Measurements from ENCODE around the gene BMPER.

The BMPER gene

DNA sequence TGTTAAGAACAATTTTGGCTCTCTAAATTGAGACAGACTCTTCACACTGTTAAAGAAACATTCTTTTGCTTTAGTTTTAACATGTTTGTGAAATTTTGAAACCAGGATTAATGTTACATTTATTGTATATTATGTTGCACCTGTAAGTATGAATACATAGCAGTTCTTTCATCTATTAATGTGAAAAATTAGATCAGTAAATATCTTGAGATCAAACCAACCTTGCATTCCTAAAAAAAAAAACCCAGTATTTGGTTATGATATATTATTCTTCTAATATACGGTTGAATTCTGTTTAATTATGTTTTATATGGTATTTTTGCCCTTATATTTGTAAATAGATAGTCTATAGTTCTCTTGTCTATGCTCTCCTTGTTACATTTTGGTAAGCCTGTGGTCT is 219.4 kb downstream of the BMPER start:
- no peak overlapping the region for H3K4me3 ChIP-seq (ENCODE audit: low read length)
- TF ChIP-seq, protein P1, sequence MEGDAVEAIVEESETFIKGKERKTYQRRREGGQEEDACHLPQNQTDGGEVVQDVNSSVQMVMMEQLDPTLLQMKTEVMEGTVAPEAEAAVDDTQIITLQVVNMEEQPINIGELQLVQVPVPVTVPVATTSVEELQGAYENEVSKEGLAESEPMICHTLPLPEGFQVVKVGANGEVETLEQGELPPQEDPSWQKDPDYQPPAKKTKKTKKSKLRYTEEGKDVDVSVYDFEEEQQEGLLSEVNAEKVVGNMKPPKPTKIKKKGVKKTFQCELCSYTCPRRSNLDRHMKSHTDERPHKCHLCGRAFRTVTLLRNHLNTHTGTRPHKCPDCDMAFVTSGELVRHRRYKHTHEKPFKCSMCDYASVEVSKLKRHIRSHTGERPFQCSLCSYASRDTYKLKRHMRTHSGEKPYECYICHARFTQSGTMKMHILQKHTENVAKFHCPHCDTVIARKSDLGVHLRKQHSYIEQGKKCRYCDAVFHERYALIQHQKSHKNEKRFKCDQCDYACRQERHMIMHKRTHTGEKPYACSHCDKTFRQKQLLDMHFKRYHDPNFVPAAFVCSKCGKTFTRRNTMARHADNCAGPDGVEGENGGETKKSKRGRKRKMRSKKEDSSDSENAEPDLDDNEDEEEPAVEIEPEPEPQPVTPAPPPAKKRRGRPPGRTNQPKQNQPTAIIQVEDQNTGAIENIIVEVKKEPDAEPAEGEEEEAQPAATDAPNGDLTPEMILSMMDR (conservative IDR thresholded peaks at IDR 0.05; ENCODE audit: low read length): no peak
- no peak for DNase-seq (ENCODE audit: low read depth)

DNA sequence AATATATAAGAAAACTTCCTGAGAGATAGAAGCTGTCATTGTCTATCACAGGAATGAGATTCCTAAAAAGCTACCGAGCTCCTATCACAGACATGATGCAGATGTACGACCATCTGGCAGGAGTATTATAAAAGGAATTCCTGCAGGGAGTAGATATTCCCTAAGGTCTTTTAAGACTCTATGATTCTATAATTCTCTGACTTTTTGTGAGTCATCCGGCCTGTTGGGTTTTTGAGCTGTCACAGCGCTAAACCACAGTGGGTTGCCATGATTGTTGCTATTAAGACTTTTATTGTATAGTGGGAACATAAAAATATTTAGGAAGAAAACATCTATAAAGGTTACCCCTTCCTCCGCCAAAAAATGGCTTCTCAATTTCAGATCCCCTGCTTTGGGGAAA is 223.4 kb downstream of the BMPER start:
- no peak overlapping the region for H3K4me3 ChIP-seq (ENCODE audit: low read length)
- DNase-seq (ENCODE audit: low read depth): peak; percentile 78
- TF ChIP-seq, protein P1 (conservative IDR thresholded peaks at IDR 0.05; ENCODE audit: low read length): no peak

DNA sequence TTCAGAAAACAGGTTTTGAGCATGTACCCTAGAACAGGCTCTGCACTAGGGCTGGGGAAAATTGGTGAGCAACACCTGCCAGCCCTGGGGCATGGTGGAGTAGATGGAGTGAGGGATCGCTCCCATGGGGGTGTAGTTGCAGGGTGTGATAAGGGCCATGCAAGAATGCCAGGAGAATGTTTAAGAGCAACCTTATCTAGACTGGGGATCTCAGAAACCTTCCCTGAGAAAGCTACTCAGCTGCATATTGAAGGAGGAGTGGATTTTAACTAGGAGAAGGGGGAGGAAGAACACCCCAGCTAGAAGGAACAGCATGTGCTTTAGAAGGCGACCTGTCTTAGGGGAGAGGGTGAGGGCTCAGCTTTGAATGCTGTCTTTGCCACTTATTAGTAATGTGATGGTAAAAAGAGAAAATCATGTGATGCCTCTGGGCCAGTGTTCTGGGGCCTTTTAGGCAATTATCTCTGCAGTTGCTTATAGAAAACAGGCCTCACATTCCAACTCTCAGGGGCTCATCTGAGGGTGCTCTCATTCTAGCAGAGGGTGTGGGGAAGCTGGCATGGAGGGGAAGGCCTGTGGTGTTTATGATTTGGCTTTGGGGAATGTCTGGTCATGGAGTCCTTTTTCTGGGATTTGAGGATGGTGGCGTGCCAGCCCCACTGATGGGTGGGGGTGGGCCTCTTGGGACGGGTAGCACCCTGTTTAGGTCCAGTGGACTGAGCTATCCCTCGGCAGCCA is 225.4 kb downstream of the BMPER start:
- TF ChIP-seq, protein P1 (conservative IDR thresholded peaks at IDR 0.05; ENCODE audit: low read length): no peak
- peak; percentile 62 for DNase-seq (ENCODE audit: low read depth)
- H3K4me3 ChIP-seq (ENCODE audit: low read length): no peak overlapping the region

DNA sequence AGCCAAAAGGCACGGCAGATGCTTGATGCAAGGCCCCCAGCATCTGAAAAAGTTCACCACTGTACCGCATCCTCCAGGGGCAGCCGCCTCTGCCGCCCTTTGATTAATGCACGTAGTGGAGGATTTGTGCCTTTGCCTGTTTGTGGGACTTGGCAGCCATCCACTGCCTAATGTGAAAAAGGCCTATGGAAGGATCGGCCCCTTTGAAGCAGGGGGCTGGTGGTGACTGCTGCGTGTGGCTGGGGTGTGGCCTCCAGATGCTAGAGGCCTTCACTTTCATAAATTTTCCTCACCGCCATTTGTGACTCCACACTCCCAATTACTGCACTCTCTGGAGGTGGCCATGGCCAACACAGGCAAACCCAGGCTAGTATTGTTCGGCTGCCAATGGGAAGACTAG is 226.0 kb downstream of the BMPER start:
- TF ChIP-seq, protein P1 (conservative IDR thresholded peaks at IDR 0.05; ENCODE audit: low read length): 0 out of 2 replicates have a peak, but pooled peaks have one; percentile 7
- H3K4me3 ChIP-seq (ENCODE audit: low read length): no peak overlapping the region
- DNase-seq (ENCODE audit: low read depth): peak; percentile 79

DNA sequence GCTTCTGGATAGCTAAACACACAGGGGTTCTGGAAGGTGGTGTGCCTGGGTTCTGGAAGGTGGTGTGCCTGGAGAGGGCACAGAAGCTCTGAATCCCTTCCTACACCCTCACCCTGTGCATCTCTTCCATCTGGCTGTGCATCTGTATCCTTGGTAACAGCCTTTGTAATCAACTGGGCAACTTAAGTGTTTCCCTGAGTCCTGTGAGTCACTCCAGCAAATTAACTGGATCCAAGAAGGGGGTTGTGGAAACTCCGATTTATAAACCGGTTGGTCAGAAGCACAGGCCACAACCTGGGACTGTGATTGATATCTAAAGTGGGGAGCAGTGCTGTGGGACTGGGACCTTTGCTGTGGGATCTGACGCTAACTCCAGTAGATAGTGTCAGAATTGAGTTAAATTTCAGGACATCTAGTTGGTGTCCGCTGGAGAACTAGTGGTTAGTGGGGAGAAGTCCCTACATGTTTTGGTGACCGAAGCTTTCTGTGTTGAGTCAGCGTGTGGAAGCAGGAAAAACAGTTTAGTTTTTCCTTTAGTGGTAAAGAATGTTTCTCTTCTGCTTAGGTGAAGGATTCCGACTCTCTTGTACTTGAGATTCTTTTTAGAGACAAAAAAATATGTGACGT is 228.1 kb downstream of the BMPER start:
- TF ChIP-seq, protein P1 (conservative IDR thresholded peaks at IDR 0.05; ENCODE audit: low read length): no peak
- H3K4me3 ChIP-seq (ENCODE audit: low read length): peak overlapping the region; percentile 29; the same call in 1 of the 2 replicates
- DNase-seq (ENCODE audit: low read depth): peak; percentile 96

DNA sequence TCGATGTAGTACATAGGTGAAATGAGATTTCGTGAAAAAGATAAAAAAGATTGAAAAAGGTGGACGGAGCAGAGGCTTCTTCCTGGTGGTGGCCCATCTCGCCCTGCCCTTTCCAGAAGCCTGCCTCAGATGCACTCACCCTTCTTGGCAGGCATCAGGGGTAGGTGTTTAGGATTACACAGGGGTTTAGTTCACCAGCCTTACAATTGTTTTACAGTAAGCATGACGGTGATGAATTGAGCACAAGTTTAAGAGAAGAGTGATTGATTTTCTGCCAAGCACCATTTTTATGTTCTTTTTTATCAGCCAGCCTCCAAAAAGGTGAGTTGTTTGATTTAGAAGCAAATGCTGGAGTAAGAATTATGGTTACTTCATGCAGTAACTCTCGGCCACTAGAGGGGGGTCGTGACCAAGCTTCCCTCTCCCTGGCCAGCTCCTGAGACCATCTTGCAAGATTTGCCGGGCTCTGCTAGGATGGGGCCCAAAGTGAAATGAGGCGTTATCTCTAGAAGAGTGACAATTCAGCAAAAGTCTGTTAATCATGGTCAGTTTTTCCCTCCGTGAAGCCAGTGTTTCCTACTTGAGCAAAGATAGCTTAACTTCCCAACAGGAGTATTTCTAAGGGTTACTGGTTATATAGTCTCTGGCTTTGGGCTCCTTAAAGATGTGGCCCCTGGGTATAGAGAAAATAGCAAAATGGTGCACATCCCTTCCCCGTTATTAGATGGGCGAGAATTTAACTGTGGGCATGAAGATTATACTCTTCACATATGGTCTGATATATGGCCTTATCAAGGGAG is 228.8 kb downstream of the BMPER start:
- H3K4me3 ChIP-seq (ENCODE audit: low read length): no peak overlapping the region; the same call in 1 of the 2 replicates
- TF ChIP-seq, protein P1 (conservative IDR thresholded peaks at IDR 0.05; ENCODE audit: low read length): peak; percentile 86
- DNase-seq (ENCODE audit: low read depth): peak; percentile 82

Measured in AG10803 (cell line).